ENCODE results near the gene ANGPTL5. TPM values are rescaled to one million over a fixed set of nuclear protein-coding genes. Genes with fewer than 3 reads are reported as not detected.

Gene ANGPTL5
- total RNA-seq, 1 donor from 2014 or later, result 1.3 TPM

GRCh38 chr11:101907815-101908214 lies 8.5 kb downstream of the ANGPTL5 start:
- H3K4me1 ChIP-seq, result no peaks in the 10 kb centered on the region
- H3K4me3 ChIP-seq, result no peak overlapping the region
- H3K27ac ChIP-seq (replicated peaks), result peak overlapping the region; percentile 38
- no peaks in the 10 kb centered on the region for H3K27me3 ChIP-seq (ENCODE audit: low read depth)
- H3K36me3 ChIP-seq, result no peaks in the 10 kb centered on the region
- TF ChIP-seq CTCF (IDR thresholded peaks at IDR 0.05; ENCODE audit: borderline replicate concordance), result no peak
- no peak for DNase-seq
- intact Hi-C loops (cut with micrococcal nuclease), result no loop called here
- H3K9me3 ChIP-seq (replicated peaks), result no peaks in the 10 kb centered on the region

DNA sequence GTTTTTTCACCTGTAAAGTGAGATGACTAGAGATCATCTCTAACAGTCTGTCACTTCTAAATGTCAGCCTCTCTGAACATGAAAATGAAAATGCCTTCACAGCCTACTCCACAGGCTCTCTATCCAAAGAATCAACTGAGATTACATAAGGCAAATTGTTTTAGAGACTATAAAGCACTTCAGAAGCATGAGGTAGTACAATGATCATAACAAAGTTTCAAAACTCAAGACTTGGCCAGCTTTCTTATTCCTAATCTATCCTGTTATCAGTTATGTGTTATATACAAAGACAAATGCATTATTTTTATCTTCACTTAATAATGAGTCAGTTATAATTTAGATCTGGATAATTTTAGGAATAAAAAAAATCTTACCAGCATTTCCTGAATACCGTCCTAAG lies 21.8 kb downstream of the ANGPTL5 start:
- no peak overlapping the region for H3K4me3 ChIP-seq
- no peaks in the 10 kb centered on the region for H3K4me1 ChIP-seq
- DNase-seq, result no peak
- no peaks in the 10 kb centered on the region for H3K27me3 ChIP-seq (ENCODE audit: low read depth)
- intact Hi-C loops (cut with micrococcal nuclease), result no loop called here
- no peak for TF ChIP-seq CTCF (IDR thresholded peaks at IDR 0.05; ENCODE audit: borderline replicate concordance)
- H3K9me3 ChIP-seq (replicated peaks), result no peaks in the 10 kb centered on the region
- no peak overlapping the region for H3K27ac ChIP-seq (replicated peaks)
- H3K36me3 ChIP-seq, result no peaks in the 10 kb centered on the region

DNA sequence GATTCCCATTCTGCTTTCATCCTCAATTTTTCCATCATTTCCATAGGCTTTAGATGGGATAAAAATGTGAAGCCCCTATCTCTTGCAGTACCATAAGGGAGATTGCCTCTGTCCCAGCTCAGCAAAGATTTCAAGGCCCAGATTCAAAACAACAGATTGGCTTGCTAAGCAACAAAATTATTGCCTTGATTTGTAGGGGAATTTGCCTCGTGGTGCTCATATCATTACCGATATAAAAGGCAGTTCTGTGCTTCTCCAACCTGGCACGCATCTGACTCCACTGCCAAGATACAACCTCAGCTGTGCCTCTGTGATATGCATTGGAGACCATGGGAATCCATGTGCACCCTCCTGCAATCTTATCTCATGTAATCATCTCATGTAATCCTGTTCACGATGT lies 26.6 kb downstream of the ANGPTL5 start:
- H3K27ac ChIP-seq (replicated peaks), result no peak overlapping the region
- H3K27me3 ChIP-seq (ENCODE audit: low read depth), result no peaks in the 10 kb centered on the region
- no peaks in the 10 kb centered on the region for H3K4me1 ChIP-seq
- DNase-seq, result no peak
- TF ChIP-seq CTCF (IDR thresholded peaks at IDR 0.05; ENCODE audit: borderline replicate concordance), result no peak
- no peaks in the 10 kb centered on the region for H3K36me3 ChIP-seq
- intact Hi-C loops (cut with micrococcal nuclease), result no loop called here
- H3K9me3 ChIP-seq (replicated peaks), result no peaks in the 10 kb centered on the region
- H3K4me3 ChIP-seq, result no peak overlapping the region

DNA sequence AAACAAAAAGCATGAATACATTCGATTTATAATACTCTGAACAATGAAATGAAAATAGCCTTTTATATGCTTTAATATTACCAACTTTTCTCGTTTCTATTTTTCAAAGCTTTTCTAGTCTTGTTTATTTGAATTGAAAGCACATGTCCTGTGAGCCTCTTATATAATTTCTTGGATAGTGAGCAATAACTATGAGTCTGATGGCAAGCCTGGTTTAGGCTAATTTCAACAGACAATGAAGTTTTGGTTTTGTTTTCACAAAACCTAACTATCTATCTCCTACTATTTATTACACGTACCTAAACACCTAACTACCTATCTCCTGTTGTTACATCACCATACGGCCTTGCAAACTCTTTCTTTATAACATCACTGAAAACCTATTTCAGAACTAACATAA lies 30.7 kb downstream of the ANGPTL5 start:
- Histone ChIP-seq H3K27ac (replicated peaks) (no peak overlapping the region), H3K4me1 (no peaks in the 10 kb centered on the region), H3K4me3 (no peak overlapping the region), H3K9me3 (replicated peaks) (no peaks in the 10 kb centered on the region), H3K27me3 (ENCODE audit: low read depth) (no peaks in the 10 kb centered on the region), H3K36me3 (no peaks in the 10 kb centered on the region)
- TF ChIP-seq CTCF (IDR thresholded peaks at IDR 0.05; ENCODE audit: borderline replicate concordance), result no peak
- DNase-seq, result no peak
- intact Hi-C loops (cut with micrococcal nuclease), result no loop called here

DNA sequence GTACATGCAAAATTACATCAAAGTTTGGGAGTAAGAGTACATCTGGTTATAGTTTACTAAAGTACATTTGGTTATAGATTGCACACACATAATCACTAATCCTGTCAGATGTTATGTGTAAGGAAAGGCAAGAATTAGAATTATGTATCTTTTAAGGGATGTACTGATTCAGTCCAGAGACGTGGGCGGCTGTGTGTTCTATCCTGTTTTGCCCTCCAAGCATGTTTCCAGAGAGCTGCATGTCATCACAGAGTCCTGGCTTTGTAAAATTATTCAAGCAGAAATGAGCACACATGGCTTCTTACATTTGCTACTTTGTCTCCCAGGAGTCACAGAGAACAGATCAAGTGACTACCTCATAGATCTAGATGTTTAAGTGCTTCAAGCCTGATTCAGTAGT lies 34.7 kb downstream of the ANGPTL5 start:
- no peak overlapping the region for H3K4me3 ChIP-seq
- H3K9me3 ChIP-seq (replicated peaks), result no peaks in the 10 kb centered on the region
- peaks cover 8% of the 10 kb centered on the region for H3K27me3 ChIP-seq (ENCODE audit: low read depth)
- DNase-seq, result no peak
- no peaks in the 10 kb centered on the region for H3K36me3 ChIP-seq
- intact Hi-C loops (cut with micrococcal nuclease), result no loop called here
- TF ChIP-seq CTCF (IDR thresholded peaks at IDR 0.05; ENCODE audit: borderline replicate concordance), result no peak
- H3K4me1 ChIP-seq, result no peaks in the 10 kb centered on the region
- H3K27ac ChIP-seq (replicated peaks), result no peak overlapping the region

DNA sequence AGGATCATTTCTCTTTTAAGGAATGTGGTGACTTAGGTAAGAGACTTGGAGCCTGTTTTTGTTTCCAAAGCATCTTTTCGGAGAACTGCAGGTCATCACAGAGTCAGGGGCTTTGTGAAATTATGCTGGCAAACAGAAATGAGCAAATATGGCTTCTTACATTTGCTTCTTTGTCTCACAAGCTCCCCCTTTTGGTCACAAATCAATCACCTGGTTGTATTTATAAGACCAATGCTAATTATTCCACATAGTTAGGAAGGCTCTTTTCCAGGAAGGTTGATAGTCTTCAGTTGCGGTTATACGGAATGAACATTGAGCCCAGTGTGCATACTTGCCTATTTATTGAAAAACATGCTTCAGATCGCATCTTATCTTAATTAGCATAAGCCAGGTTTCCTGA lies 36.1 kb downstream of the ANGPTL5 start:
- no peak for DNase-seq
- H3K4me1 ChIP-seq, result no peaks in the 10 kb centered on the region
- peaks cover 8% of the 10 kb centered on the region for H3K9me3 ChIP-seq (replicated peaks)
- H3K27me3 ChIP-seq (ENCODE audit: low read depth), result peaks cover 8% of the 10 kb centered on the region
- H3K36me3 ChIP-seq, result no peaks in the 10 kb centered on the region
- H3K4me3 ChIP-seq, result no peak overlapping the region
- no peak for TF ChIP-seq CTCF (IDR thresholded peaks at IDR 0.05; ENCODE audit: borderline replicate concordance)
- no peak overlapping the region for H3K27ac ChIP-seq (replicated peaks)
- intact Hi-C loops (cut with micrococcal nuclease), result no loop called here

Data from left ventricle myocardium inferior (tissue), 1 donor.